HG03432 (cell line): ENCODE measurements around the gene ZNF24.

Source experiments
- ATAC-seq: cut with Tn5 transposase; IDR thresholded peaks from one replicate; pipeline ENCODE4 v1.9.1; 2021; ENCODE audit warnings: mild to moderate bottlenecking, moderate library complexity; ENCODE audit not compliant: unreplicated experiment

The ZNF24 gene

DNA sequence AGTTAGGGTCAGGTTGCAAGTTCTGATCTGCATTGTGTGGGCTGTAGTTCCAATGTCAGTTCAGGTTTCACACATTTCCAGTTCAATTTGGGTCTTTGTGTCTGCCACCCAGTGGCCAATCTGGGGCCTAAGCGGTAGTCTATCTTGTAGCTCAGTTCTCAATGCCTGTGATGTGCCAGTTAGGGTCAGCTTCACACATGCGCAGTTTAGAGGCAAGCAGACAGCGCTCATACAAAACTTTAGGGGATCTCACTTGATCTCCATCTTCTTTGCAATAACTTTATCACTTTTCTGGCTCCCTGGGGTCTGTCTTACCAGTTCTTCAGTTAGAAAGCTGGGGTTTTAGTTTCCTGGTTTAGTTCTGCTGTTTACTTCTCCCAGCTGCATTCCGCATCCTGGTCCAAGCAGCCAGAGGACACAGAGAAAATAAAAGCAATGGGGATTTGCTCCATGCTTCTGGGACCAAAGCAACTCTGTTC lies 11.0 kb upstream of the ZNF24 start:
- ATAC-seq, result peak; percentile 99

DNA sequence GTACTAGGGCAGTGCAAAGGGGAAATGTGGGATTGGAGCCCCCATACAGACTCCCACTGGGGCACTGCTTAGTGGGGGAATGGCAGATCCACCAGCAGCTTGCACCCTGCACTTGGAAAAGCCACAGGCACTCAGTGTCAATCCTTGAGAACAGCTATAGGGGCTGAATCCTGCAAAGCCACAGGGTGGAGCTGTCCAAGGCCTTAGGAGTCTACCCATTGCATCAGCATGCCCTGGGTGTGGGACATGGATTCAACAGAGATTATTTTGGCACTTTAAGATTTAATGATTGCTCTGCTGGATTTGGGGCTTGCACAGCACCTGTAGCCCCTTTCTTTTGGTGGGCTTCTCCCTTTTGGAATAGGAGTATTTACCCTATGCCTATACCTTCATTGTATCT lies 8.6 kb upstream of the ZNF24 start:
- no peak for ATAC-seq

DNA sequence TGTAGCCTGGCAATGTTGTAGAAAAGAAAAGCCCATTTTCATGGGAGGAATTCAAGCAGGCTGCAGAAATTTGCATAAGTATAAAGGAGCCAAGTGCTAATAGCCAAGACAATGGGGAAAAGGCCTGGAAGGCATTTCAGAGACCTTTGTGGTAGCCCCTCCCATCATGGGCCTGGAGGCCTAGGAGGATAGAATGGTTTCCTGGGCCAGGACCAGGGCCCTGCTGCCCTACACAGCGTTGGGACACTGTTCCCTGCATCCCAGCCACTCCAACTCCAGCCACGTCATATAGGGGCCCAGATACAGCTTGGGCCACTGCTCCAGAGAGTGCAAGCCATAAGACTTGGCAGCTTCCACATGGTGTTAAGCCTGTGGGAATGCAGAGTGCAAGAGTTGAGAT lies 8.1 kb upstream of the ZNF24 start:
- no peak for ATAC-seq

DNA sequence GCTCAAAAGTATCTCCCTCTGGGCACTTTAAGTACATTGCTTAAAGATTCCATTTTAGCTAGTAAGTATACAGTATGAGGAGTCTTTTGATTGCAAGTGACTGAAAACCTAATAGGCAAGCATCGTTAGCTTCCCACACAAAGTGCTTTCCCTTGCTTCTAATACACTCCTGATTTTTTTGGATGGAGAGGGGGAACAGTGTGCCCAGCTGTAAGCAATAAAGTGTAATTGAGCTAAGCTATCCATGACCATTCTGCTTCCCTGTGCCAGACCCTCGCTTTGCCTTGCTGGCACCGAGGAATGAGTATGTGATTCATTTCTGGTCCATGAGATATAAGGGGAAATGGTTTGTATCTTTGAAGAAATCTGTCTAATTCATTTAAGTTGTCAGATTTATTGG lies 3.8 kb upstream of the ZNF24 start:
- ATAC-seq, result no peak

DNA sequence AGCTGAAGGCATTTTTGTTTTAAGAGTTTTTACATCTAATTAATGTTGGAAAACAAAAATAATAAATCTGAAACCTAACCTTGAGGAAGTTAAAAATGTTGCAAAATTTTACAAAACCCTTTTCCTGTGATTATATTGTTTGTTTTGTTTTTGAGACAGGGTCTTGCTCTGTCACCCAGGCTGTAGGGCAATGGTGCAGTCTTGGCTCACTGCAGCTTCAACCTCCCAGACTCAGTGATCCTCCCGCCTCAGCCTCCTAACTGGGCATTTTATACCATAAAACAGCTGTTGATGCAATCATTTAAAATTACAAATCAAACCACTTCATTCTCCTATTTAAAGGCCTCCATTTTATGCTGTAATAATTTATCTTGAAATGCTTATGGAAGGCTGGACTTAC lies 1.7 kb upstream of the ZNF24 start:
- ATAC-seq, result no peak

DNA sequence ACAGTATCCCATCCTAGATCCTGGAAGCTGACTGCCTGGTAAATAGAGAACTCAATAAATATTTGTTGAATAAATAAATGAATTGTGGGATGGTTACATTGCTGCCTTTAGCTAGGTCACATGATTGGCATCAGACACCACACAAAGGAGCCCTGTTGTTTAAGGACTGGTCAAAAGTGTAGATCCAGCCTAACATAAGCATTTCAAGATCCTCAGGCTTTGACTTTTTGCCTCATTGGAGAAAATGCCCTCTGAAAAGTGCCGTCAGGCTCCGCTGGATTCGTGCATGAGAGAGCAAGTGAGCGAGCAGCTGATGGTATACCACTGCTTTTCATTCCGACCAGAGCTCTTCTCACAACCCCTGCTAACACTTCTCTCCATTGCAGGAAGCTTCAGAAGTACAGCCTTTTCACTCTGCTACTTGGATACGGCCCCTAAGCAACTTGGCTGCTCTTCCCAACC lies 1.3 kb upstream of the ZNF24 start:
- peak; percentile 24 for ATAC-seq

DNA sequence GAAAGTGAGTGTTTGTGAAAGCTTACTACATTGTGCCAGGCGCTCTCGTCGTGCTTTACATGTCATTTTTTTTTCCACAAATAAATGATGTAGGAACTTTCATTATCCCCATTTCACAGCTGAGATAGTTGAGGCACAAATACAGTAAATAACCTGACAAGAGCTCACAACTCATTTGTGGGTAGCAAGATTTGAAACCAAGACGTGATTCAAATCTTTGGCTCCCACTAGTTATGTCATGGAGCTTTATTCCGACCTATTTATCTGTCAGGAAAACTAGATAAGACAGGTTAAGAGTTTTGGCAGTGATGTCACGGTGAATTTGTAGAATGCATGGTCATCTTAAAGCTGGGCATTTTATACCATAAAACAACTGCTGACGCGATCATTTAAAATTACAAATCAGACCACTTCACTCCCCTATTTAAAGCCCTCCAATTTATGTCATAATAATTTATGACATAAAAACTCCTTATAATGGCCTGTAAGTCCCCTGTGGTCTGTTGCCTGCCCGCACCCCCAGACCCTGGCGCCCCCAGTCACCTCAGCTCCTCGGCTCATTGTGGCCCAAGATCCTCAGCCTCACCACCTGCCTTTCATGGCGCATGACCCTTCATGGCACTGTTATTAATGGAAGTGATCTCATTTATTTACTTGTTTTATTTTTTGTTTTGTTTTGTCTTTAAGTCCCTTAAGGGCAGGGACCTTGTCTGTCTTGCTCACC lies 678 bp upstream of the ZNF24 start:
- ATAC-seq, result no peak

DNA sequence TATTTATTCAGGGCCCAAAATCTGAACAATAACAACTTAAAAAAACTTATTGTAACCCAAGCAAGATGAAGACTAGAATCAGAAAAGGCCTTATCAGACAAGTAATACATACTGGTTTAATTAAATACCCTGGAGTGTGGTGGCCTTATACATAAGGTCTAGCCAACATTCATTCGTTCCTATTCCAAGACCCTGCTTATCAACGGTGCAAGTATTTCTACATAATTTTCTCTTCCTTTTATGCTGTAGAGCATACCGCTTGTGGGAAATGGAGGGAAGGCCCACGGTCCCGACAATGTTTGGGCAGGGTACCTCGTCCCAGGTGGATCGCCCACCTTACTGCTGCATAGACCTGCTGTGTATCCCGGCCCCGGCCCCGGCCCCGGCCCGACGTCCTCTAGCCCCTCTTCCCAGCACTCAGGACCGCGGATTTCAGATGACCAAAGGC lies 708 bp downstream of the ZNF24 start:
- no peak for ATAC-seq

DNA sequence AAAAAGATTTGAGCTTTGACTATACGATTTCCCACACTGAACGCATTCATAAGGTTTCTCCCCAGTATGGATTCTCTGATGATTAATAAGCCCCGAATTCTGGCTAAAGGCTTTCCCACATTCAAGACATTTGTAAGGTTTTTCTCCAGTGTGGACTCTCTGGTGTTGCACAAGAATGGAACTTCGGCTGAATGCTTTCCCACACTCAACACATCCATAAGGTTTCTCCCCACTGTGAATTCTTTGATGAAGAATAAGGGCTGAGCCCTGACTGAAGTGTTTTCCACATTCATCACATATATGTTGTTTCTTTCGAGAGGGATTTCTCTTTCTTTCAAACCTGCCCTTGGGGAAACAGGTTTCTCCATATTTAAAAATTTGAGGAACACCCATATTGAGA lies 6.9 kb downstream of the ZNF24 start:
- ATAC-seq, result no peak

DNA sequence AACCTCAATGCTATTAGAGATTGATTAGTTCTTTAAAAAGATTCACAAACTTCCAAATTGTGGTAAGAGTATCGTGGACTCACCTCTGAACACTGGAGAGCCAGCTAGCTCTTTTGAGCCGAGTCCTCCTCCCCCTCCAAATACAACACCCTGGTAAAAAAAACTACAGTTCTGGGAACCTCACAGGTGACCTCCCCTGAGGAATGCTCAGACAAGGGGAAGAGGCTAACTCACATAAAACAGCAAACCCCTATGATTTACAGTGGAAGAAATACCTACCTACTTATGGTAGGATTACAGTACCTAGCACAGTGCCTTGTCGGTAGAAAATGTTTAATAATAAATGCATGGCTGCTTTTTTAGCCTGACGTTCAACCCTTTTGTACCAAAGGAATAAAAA lies 8.4 kb downstream of the ZNF24 start:
- ATAC-seq, result no peak

DNA sequence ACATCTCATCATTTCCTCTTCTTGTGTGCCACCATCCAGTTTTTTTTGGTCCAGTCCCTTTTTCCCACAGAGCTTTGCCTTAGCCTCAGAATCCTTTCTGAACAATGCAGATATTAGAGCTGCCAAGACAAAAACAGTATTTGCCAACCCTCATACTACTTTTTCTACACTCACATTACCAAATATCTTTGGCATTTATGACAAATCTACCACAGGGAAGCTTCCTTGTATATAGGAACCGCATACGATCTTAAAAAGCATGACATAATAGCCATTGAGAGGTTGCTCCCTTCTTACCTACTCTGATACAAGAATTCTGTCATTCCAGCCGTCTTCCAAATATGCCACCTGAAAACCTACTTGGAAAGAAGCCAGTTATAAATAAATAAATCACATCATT lies 9.4 kb downstream of the ZNF24 start:
- ATAC-seq, result no peak

DNA sequence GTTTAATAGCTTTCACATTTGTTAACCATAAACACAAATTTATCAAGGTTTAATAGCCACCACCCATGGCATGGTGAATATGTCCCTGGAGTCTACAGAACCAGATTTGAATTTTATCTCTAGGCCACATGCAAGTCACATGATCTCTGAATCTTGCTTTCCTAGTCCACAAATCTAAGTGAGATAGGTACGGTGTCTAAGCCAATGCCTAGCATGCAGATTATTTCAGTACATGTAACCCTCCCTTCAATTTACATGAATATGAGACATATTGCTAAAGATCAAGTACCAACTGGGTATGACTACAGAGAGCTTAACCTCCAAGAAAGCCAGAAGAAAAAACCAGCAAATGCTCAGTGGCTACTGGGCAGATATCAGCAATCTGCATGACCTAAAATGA lies 10.0 kb downstream of the ZNF24 start:
- no peak for ATAC-seq

DNA sequence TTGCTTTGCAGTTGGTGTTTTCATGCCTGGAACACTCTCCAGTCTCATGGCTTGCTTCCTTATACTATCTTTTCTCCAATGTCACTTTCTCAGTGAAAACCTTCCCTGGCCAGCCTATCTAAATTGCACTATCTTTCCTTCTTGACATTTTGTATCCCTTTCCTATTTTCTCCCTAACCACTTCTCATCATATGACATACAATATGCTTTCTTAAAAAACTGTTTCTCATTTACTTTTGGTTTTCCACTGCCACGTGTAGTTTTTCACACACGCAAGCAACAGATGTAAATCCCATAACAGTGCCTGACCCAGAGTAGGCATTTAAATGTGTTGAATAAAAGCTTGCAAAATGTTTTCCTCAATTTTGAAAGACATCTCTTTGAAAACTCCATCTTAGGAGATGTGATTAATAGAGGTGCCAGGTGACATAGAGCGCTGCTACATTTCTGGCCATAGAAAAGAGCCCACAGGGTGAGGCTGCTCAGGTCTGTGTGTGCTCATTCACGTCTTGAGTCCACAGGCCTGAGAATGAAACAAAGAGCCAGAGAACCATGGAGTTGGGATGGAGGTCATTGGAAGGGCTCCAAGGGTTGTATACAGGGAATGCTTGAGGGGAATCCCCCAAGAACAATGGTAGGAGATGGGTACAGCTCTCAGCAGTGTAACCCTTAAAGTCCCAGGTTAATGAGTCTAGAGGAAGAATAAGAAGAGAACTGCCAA lies 12.7 kb downstream of the ZNF24 start:
- ATAC-seq, result no peak

DNA sequence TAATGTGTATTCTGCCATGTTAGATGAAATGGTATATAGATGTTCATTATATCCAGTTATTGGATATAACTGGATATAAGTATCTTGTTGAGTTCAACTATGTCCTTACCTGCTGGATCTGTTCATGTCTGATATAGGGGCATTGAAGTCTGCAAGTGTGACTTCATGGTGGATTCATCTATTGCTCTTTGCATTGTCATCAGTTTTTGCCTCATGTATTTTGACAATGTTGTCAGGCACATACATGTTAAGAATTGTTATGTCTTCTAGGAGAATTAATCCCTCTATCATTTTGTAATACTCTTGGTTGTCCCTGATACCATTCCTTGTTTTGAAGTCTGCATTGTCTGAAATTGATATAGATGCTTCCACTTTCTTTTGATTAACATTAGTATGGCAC lies 15.4 kb downstream of the ZNF24 start:
- ATAC-seq, result no peak

DNA sequence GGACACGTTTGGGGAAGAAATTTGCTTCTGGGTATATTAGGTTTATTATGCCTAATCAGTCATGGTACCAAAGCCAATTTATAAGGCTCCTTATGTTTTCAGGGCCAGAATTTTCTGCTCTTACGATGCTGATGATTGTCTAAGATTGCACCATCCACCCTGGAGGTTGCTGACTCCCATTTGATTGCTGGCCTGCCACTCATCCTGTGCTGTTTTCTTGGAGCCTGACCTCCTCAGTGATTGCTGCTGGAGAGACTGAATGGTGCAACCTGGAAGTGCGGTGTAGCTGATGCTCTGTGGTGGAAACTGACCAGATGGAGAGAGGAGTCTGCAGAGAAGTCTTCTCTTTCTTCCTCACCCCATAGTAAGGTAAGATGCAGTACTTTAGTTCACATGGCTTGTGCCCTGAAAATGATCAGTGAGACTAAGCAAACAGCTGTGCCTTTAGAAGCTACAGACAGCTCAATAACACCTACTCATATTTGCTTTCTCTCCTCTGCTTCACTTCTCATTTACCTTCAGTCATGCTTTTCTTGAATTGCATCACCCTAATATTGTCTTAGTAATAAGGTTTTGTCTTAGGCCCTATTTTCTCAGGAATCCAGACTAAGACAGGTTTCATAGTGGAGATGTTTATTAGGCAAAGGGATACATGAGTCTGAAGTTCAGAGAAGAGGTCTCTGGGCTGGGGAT lies 17.4 kb downstream of the ZNF24 start:
- no peak for ATAC-seq

DNA sequence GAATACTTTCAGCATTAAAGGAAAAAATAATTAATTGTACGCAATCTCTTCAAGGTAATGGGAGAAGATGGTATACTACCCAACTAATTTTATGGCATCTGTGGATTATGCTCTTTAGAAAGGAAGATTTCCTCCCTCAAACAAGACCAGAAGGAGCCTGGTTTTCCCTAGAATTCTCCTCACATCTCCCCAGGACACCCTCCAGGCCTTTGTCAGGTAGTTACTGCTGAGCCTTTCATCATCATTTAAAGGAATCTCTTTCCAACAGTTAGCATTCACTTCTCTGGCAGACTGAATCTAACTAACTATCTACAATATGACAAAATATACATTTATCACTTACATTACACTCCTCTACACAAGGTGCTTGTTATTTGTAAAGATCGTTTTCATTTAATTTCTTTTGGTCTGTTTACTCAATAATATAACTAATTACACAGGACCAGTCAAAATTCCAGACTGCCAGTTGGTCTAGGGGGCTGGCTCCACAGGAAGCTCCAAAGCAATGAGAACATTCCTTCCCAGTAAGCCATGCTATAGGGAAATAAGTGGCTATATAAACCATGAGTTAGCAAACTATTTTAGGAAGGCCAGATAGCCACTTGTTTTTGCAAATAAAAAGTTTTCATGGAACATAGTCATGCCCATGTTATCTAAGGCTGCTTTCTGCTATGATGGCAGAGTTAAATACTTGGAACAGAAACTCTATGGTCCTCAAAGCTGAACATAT lies 19.1 kb downstream of the ZNF24 start:
- ATAC-seq, result no peak

DNA sequence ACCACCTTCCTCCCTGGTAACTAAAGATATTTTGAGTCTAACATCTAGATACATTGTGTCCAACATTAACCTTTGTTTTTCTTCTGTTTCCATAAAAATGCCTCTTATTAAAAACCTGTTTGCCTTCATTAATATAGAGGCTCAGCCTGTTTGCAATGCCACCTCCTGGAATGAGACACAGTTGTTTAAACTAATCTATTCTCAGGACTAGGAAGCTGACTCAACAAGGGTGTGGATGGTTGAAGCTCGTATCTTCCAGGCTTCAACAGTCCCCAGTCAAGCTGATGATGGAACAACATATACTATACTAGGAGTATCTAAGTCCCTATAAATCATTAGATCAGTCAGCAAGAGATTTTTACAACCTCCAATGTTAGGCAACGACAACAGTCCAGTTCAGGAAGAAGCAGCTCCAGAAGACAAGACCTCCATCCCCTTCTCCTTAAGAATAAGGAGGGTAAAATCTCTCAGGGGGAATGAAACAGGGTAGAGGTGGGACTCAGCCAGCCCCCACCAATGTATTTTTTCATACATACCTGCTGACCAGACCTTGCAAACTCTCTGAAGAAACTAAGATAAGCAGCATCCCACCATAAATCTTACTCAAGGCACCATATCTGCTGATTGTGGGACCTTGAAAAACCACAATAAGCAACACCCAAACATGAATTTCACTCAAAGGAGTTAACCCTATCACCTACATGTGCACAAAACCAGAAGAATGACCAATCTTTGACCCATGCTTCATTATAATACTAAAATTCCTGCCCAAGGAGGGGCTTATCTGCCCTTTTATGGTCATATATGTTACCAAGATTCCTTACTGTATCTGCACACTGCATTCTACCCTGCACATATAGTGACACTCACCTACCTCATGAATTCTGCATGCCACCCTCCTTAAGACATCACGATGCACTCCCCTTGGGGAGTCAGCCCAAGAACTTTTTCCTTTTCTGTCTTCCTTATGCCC lies 21.4 kb downstream of the ZNF24 start:
- no peak for ATAC-seq

DNA sequence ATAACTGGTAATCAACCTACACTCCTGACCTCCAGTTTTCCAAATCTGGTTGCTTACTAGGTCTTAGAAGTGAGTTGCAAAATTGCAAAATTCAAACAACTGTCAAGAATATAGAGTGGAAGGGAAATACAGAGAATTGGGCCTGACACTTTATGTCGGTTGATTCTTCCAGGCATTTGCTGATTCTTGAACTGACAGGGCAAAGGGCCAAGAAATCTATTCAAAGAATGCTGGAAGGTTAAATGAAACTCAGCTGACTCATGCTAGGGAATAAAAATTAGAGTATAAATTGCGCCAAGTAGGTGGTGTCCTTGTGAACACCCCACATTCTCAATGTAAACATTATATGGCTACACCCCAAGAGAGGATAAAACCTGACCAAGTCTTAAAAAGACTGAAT lies 32.7 kb downstream of the ZNF24 start:
- no peak for ATAC-seq

DNA sequence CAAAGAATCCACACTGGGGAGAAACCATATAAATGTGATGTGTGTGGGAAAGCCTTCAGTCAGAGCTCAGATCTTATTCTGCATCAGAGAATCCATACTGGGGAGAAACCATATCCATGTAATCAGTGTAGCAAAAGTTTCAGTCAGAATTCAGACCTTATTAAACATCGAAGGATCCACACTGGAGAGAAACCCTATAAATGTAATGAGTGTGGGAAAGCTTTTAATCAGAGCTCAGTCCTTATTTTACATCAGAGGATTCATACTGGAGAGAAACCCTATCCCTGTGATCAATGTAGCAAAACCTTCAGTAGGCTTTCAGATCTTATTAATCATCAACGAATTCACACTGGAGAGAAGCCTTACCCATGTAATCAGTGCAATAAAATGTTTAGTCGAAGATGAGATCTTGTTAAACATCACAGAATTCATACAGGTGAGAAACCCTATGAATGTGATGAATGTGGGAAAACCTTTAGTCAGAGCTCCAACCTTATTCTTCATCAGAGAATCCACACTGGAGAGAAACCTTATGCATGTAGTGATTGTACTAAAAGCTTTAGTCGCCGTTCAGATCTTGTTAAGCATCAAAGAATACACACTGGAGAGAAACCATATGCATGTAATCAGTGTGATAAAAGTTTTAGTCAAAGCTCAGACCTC lies 37.5 kb downstream of the ZNF24 start:
- no peak for ATAC-seq
